ENCODE data around the gene PTBP2.
A peak's percentile ranks its signal among the peaks of the same experiment; 100 is the strongest.

Gene PTBP2, protein sequence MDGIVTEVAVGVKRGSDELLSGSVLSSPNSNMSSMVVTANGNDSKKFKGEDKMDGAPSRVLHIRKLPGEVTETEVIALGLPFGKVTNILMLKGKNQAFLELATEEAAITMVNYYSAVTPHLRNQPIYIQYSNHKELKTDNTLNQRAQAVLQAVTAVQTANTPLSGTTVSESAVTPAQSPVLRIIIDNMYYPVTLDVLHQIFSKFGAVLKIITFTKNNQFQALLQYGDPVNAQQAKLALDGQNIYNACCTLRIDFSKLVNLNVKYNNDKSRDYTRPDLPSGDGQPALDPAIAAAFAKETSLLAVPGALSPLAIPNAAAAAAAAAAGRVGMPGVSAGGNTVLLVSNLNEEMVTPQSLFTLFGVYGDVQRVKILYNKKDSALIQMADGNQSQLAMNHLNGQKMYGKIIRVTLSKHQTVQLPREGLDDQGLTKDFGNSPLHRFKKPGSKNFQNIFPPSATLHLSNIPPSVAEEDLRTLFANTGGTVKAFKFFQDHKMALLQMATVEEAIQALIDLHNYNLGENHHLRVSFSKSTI

DNA sequence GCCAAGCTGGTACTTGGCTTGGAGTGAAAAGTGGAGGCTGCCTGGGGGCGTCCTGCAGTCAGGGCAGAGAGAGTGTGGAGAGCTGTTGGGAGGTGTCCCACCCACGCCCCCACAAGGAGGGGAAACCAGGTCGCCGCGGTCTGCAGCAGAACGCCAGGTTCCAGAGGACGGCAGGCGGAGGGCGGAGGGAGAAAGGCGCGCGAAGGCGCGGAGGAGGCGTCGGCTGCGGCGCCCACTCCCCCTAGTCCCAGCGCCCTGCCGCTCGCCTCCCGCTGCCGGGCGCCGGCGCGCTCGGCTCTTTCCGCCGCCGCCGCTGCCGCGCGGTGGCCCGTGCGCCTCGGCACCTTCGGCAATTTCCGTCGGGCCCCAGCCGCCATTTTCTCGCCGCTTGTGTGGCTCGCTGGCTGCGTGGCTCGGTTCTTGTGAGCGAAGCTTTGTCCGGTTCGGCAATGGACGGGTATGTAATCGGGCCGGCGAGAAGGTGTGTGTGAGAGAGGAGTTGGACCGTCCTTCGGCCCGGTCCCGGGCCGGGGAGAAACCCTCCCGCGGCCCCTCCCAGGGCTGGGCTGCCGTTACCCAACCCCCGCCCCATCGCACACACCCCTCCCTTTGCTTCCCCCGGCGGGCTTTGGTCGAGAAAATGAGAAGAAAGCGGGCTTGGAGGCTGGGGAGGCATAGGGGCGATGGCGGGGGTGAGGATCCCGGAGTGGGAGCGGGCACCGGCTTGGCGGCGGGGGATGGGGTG lies at the start of gene PTBP2:
Gene PTBP2 (plus strand): TSS at position 369 of the 745 bp plus-strand sequence. CDS start 81 bp downstream, at position 450.
- DNase-seq (ENCODE audit: low spot score): peak; percentile 75
- POLR2A ChIA-PET (ENCODE audit: low non-redundant PET): no interaction called here
- CTCF ChIA-PET: no interaction called here
- TF ChIP-seq, protein P1, sequence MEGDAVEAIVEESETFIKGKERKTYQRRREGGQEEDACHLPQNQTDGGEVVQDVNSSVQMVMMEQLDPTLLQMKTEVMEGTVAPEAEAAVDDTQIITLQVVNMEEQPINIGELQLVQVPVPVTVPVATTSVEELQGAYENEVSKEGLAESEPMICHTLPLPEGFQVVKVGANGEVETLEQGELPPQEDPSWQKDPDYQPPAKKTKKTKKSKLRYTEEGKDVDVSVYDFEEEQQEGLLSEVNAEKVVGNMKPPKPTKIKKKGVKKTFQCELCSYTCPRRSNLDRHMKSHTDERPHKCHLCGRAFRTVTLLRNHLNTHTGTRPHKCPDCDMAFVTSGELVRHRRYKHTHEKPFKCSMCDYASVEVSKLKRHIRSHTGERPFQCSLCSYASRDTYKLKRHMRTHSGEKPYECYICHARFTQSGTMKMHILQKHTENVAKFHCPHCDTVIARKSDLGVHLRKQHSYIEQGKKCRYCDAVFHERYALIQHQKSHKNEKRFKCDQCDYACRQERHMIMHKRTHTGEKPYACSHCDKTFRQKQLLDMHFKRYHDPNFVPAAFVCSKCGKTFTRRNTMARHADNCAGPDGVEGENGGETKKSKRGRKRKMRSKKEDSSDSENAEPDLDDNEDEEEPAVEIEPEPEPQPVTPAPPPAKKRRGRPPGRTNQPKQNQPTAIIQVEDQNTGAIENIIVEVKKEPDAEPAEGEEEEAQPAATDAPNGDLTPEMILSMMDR (conservative IDR thresholded peaks at IDR 0.05; ENCODE audit: low read depth): no peak
- H3K27ac ChIP-seq: peak within 1 kb of the TSS; percentile 88

DNA sequence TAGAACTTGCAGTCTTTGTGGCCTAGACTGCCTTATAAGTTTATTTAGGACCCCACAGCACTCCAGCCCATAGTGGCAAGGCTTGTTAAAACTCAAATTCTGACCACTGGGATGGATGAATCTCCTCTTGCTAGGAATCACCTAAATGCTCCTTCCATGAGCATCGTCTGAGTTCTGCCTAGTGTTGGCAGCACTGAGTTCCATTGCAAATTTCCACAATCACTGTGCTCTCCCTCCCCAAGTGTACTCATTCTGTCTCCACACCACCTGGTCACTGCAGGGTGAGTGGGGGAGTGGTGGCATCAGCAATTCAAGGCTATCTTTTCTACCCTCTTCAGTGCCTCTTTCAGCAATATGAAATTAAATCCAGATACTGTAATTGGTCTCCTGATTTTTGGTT lies 46.7 kb upstream of the PTBP2 start:
- no peak overlapping the region for H3K27ac ChIP-seq
- ChIA-PET CTCF (no interaction called here), POLR2A (ENCODE audit: low non-redundant PET) (no interaction called here)
- no peak for DNase-seq (ENCODE audit: low spot score)
- TF ChIP-seq, protein P1 (conservative IDR thresholded peaks at IDR 0.05; ENCODE audit: low read depth): no peak

DNA sequence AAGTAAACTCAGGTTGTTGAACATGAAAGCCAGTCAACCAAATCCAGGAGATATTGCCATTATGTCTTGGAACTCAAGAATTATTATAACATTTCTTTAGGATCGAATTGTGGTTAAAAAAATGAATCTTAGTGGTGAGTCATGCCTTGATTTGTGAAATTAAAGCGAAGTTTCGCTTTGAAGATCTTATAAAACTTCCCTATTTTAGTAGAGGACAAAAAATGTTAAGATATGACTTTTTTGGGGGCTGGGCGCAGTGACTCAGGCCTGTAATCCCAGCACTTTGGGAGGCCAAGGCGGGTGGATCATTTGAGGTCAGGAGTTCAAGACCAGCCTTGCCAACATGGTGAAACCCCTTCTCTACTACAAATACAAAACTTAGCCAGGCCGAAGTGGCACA lies 39.5 kb upstream of the PTBP2 start:
- ChIA-PET POLR2A (ENCODE audit: low non-redundant PET) (no interaction called here), CTCF (interaction anchor here (0.7 kb wide), 1 partner anchor 14 kb away, joined by 4 read pairs; no protein-coding TSS in a partner anchor)
- TF ChIP-seq, protein P1 (conservative IDR thresholded peaks at IDR 0.05; ENCODE audit: low read depth): no peak
- DNase-seq (ENCODE audit: low spot score): no peak
- H3K27ac ChIP-seq: no peak overlapping the region

DNA sequence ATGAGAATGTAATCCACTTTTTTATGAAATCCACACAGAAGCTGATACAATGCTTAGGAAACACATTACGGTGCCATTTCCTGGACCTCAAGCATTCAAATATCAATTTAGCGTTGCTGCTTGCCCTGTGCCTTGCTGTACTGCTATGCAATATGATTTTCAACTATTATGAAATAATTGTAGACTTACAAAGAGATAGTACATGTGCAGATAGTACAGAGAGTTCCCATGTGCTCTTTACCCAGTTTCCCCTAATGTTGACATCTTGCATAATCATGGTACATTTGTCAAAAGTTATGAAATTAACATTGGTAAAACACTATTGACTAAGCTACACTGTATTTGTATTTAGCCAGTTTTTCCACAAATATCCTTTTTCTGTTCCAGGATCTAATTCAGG lies 37.7 kb upstream of the PTBP2 start:
- H3K27ac ChIP-seq: no peak overlapping the region
- POLR2A ChIA-PET (ENCODE audit: low non-redundant PET): no interaction called here
- TF ChIP-seq, protein P1 (conservative IDR thresholded peaks at IDR 0.05; ENCODE audit: low read depth): no peak
- CTCF ChIA-PET: interaction anchor here (0.5 kb wide), 1 partner anchor 65 kb away, joined by 3 read pairs; no protein-coding TSS in a partner anchor
- no peak for DNase-seq (ENCODE audit: low spot score)

DNA sequence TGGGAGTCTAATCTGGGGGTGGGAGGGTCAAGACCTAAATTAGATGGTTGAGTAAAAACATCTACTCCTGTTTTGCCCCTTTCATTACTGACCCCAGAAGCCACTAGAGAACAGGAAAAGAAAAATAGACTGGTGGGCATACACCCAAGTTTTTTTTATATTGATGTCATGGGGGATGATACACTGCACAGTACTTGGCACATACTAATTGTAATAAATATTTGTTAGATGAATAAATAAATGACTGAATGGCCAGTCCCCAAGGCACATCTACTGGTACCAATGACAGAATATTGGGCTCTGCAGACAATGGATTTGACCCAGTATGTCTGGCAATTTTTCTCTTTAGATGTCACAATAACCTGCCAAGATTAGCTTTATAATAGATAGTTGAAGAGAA lies 36.8 kb upstream of the PTBP2 start:
- TF ChIP-seq, protein P1 (conservative IDR thresholded peaks at IDR 0.05; ENCODE audit: low read depth): no peak
- no peak for DNase-seq (ENCODE audit: low spot score)
- POLR2A ChIA-PET (ENCODE audit: low non-redundant PET): no interaction called here
- H3K27ac ChIP-seq: no peak overlapping the region
- CTCF ChIA-PET: no interaction called here

DNA sequence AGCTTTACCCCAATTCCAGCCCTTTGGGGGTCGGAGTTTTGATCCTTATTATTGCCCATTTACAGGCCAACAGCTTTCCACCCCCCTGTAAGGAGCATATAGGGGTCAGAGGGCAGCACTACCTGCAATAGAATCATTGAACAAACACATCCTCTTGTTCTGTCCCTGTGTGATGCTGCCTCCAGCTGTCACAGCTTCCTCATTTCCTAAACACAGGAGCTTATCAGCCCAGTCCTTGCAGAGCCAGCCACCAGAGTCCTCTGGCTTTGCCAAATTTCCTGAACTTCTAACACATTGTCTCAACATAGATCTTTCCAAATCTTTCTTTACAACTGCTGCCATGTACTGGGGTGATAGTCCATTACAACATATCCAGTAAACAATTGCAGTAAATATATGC lies 32.8 kb upstream of the PTBP2 start:
- ChIA-PET CTCF (interaction anchor here (0.6 kb wide), 1 partner anchor 126 kb away, joined by 3 read pairs; no protein-coding TSS in a partner anchor), POLR2A (ENCODE audit: low non-redundant PET) (no interaction called here)
- DNase-seq (ENCODE audit: low spot score): no peak
- H3K27ac ChIP-seq: no peak overlapping the region
- TF ChIP-seq, protein P1 (conservative IDR thresholded peaks at IDR 0.05; ENCODE audit: low read depth): no peak

Data from RWPE1 (cell line).